HepG2 (cell line): ENCODE measurements around the gene EHD4. TPM values are rescaled to one million over a fixed set of nuclear protein-coding genes. Genes with fewer than 3 reads are reported as not detected.

Experiments used
- ATAC-seq: fragments of 200-7000 bp; cut with Tn5 transposase; 3 replicates; pipeline ENCODE4 v1.9.1; 2020; ENCODE audit warnings: mild to moderate bottlenecking, moderate library complexity
- BruUV-seq: library from RNA; stranded (reverse); fragments of 400-500 nt; replicated peaks from 2 replicates; lab custom pipeline; 2021; lab: Mats Ljungman, UMichigan
- CTCF ChIA-PET: fragments of 300-600 bp; formaldehyde crosslinking; extraction: SDS; loops from one replicate; lab custom pipeline; 2021; ENCODE audit warnings: low total read pairs, inconsistent platforms, low intra/inter-chr PET ratio; lab: Yijun Ruan, JAX
- POLR2A ChIA-PET: fragments of 350-600 bp; sonication (Branson Sonifier 250); formaldehyde crosslinking; loops from one replicate; lab custom pipeline; 2020; ENCODE audit warnings: antibody characterized with exemption, inconsistent platforms; lab: Yijun Ruan, JAX
- DNase-seq: peaks from one replicate; pipeline ENCODE4 v3.0.0-alpha.2; 2015; ENCODE audit warnings: low spot score
- FAIRE-seq: peaks from 3 replicates; lab custom pipeline; 2011; peaks lifted over from hg19 to GRCh38; lab: Jason Lieb, UNC
- H2AFZ ChIP-seq: one replicate; pipeline ENCODE4 v1.6.1; 2011; ENCODE audit warnings: low read length, inconsistent platforms
- H3K27ac ChIP-seq: fragments of 300-600 bp; 3 replicates; pipeline ENCODE4 v1.8.0; 2011; ENCODE audit warnings: mixed run types, mild to moderate bottlenecking, mixed read lengths, low read length, inconsistent platforms; ENCODE audit not compliant: insufficient read depth; ENCODE audit errors: extremely low read length
- H3K27me3 ChIP-seq, 2 experiments: fragments of 200-600 bp in 1 of 2; 2 replicates in 1 of 2; 3 replicates in 1 of 2; pipeline versions ENCODE4 v1.6.0 to v1.8.0; 2011; ENCODE audit warnings: low read length in 2 of 2, mild to moderate bottlenecking in 2 of 2, moderate library complexity in 2 of 2, inconsistent platforms in 1 of 2; ENCODE audit not compliant: insufficient read depth in 2 of 2, control insufficient read depth in 1 of 2
- H3K36me3 ChIP-seq, 2 experiments: fragments of 200-600 bp in 1 of 2; replicated peaks in 1 of 2; 2 replicates in 1 of 2; 3 replicates in 1 of 2; pipeline versions ENCODE4 v1.5.1 to v1.8.0; 2011; ENCODE audit warnings: low read length in 2 of 2, inconsistent platforms in 1 of 2; ENCODE audit not compliant: insufficient read depth in 2 of 2, control insufficient read depth in 1 of 2
- H3K4me1 ChIP-seq: 2 replicates; pipeline ENCODE4 v1.5.1; 2012; ENCODE audit warnings: low read length, inconsistent platforms; ENCODE audit not compliant: insufficient read depth
- H3K4me2 ChIP-seq: 2 replicates; pipeline ENCODE4 v1.6.0; 2011; ENCODE audit warnings: low read depth, low read length, inconsistent platforms
- H3K4me3 ChIP-seq, 3 experiments: fragments of 200-600 bp in 1 of 3; sonication (generic), shearing (Covaris generic) in 1 of 3; replicated peaks in 1 of 3; 2 replicates each; pipeline ENCODE4 v1.5.1; 2011 to 2016; ENCODE audit warnings: low read length in 3 of 3, inconsistent platforms in 2 of 3, low read depth in 2 of 3, mild to moderate bottlenecking in 2 of 3, control low read depth in 1 of 3, mixed read lengths in 1 of 3; ENCODE audit not compliant: insufficient read depth in 1 of 3
- H3K79me2 ChIP-seq: one replicate; pipeline ENCODE4 v1.6.1; 2011; ENCODE audit warnings: low read length, inconsistent platforms; ENCODE audit not compliant: insufficient read depth
- H3K9ac ChIP-seq: 2 replicates; pipeline ENCODE4 v1.6.0; 2011; ENCODE audit warnings: mild to moderate bottlenecking, low read depth, low read length, inconsistent platforms; ENCODE audit not compliant: insufficient read depth
- H3K9me3 ChIP-seq: 2 replicates; pipeline ENCODE4 v1.5.1; 2012; ENCODE audit warnings: mild to moderate bottlenecking, low read length
- H4K20me1 ChIP-seq: 2 replicates; pipeline ENCODE4 v1.6.0; 2011; ENCODE audit warnings: inconsistent platforms, mild to moderate bottlenecking, low read length, moderate library complexity; ENCODE audit not compliant: insufficient read depth
- BRCA1 ChIP-seq: sonication (generic); formaldehyde crosslinking; IDR thresholded peaks from 2 replicates; pipeline ENCODE4 v1.4.0; 2020; ENCODE audit warnings: missing genetic modification reagents
- ELK4 ChIP-seq: sonication (generic); formaldehyde crosslinking; IDR thresholded peaks from 2 replicates; pipeline ENCODE4 v1.9.0; 2021; ENCODE audit warnings: missing genetic modification reagents, borderline replicate concordance
- FOXK1 ChIP-seq: sonication (generic); formaldehyde crosslinking; IDR thresholded peaks from 2 replicates; pipeline ENCODE4 v1.4.0; 2020; ENCODE audit warnings: low read depth, missing genetic modification reagents, borderline replicate concordance
- KAT7 ChIP-seq: IDR thresholded peaks from 2 replicates; pipeline ENCODE4 v1.6.1; 2018; ENCODE audit warnings: borderline replicate concordance, missing compliant biosample characterization
- KDM1A ChIP-seq: IDR thresholded peaks from 2 replicates; pipeline ENCODE4 v1.6.1; 2016; ENCODE audit warnings: missing compliant biosample characterization
- KLF16 ChIP-seq, 2 experiments: sonication (generic) in 1 of 2; formaldehyde crosslinking in 1 of 2; IDR thresholded peaks; 2 replicates each; pipeline versions ENCODE4 v1.6.1 to v1.8.0; 2016 to 2023; ENCODE audit warnings: missing genetic modification reagents in 2 of 2, missing compliant biosample characterization in 1 of 2
- MTERF4 ChIP-seq: sonication (generic); formaldehyde crosslinking; IDR thresholded peaks from 2 replicates; pipeline ENCODE4 v1.8.0; 2023; ENCODE audit warnings: mild to moderate bottlenecking, missing genetic modification reagents
- MYNN ChIP-seq: sonication (generic); formaldehyde crosslinking; IDR thresholded peaks from 2 replicates; pipeline ENCODE4 v1.4.0; 2020; ENCODE audit warnings: mild to moderate bottlenecking, low read depth, missing genetic modification reagents
- PHF8 ChIP-seq: sonication (generic); formaldehyde crosslinking; IDR thresholded peaks from 2 replicates; pipeline ENCODE4 v1.5.0; 2020; ENCODE audit warnings: missing genetic modification reagents
- PRPF4 ChIP-seq: fragments of 200-400 bp; formaldehyde crosslinking; IDR thresholded peaks from 2 replicates; pipeline ENCODE4 v1.6.1; 2016; ENCODE audit warnings: low read length, low read depth; ENCODE audit not compliant: poor library complexity, severe bottlenecking
- SRY ChIP-seq: sonication (generic); formaldehyde crosslinking; IDR thresholded peaks from 2 replicates; pipeline ENCODE4 v1.8.0; 2022; ENCODE audit warnings: mild to moderate bottlenecking, missing genetic modification reagents
- ZBTB20 ChIP-seq: sonication (generic); formaldehyde crosslinking; IDR thresholded peaks from 2 replicates; pipeline ENCODE4 v1.8.1; 2023; ENCODE audit warnings: missing genetic modification reagents, low read depth, mild to moderate bottlenecking, borderline replicate concordance
- ZNF460 ChIP-seq: sonication (generic); formaldehyde crosslinking; IDR thresholded peaks from 2 replicates; pipeline ENCODE4 v1.5.1; 2020; ENCODE audit warnings: missing genetic modification reagents, mild to moderate bottlenecking, borderline replicate concordance
- ZNF503 ChIP-seq: sonication (generic); formaldehyde crosslinking; IDR thresholded peaks from 2 replicates; pipeline ENCODE4 v1.4.0; 2020; ENCODE audit warnings: missing genetic modification reagents
- ZNF580 ChIP-seq: IDR thresholded peaks from 2 replicates; pipeline ENCODE4 v1.6.1; 2016; ENCODE audit warnings: low read depth, borderline replicate concordance
- ZZZ3 ChIP-seq: sonication (generic); formaldehyde crosslinking; IDR thresholded peaks from 2 replicates; pipeline ENCODE4 v1.4.0; 2020; ENCODE audit warnings: missing genetic modification reagents, mild to moderate bottlenecking, borderline replicate concordance
- WGBS: methylation state at CpG from one replicate; pipeline ENCODE4 v1.1.6; 2017; ENCODE audit warnings: low lambda C conversion rate; 5-methylcytosine and 5-hydroxymethylcytosine counted together
- in situ Hi-C: cut with HindIII; loops from 2 replicates; pipeline ENCODE4 v1.10.0; 2017; ENCODE audit warnings: low pct_unique_long_range_greater_than_20kb; ENCODE audit not compliant: extremely low pct_ligation_motif_present
- intact Hi-C: fragments of 100-400 bp; cut with micrococcal nuclease; formaldehyde crosslinking; loops from one replicate; pipeline ENCODE4 v1.10.0; 2022; ENCODE audit not compliant: unreplicated experiment
- polyA plus RNA-seq, 8 experiments: library from polyadenylated mRNA; depleted of rRNA in 3 of 8; stranded (reverse) in 7 of 8; unstranded in 1 of 8; fragments of >200 nt; fragmentation: Illumina TruSeq in 4 of 8; extraction: Trizol in 4 of 8; gene quantifications; 2 replicates each; pipeline versions ENCODE4 v1.2.1 to v1.2.3, GENCODE V29; 2011 to 2016; ENCODE audit warnings: low read depth in 4 of 8, missing spikeins in 1 of 8, mixed read lengths in 1 of 8; ENCODE audit not compliant: insufficient read depth in 1 of 8
- total RNA-seq, 5 experiments: library from RNA; depleted of rRNA; stranded (reverse); fragments of >200 nt; fragmentation: Illumina TruSeq; extraction: Trizol; gene quantifications; 2 replicates each; pipeline ENCODE4 v1.2.3, GENCODE V29; 2016; ENCODE audit warnings: low read depth in 1 of 5
- TF ChIP-seq, protein P1 (sequence below): sonication (generic); formaldehyde crosslinking; IDR thresholded peaks from 2 replicates; pipeline ENCODE4 v1.4.0; 2020; ENCODE audit warnings: missing genetic modification reagents
- TF ChIP-seq, protein P2 (sequence below): fragments of 450-650 bp; IDR thresholded peaks from 2 replicates; pipeline ENCODE4 v1.6.1; 2016

The EHD4 gene
- total and polyA plus RNA-seq, 2 of the 13 experiments (the other 11 are each of a cell fraction or from before 2014, with no cell fraction given) = 3.1 to 4.8 TPM

DNA sequence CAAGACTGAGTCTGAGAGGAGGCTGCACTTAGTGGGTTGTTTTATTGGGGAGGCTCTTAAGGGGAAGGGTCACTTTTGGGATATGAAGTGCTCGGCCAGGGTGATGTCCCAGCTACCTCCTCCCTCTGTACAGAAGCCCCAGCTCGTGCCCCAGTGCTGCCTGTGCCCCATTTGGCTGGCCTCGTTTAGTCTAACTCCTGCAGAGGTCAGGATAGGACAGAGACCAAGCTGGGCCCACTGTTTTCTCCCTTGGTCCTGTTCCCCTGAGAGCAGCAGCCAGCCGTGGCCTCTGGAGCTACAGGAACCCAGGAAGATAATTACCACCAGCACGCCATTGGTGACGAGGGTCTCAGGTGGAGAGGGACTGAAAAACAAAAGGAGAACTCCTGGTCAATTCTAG, 30.0 kb upstream of the EHD4 start:
- H2AFZ ChIP-seq = no peak overlapping the region
- no peak overlapping the region for H3K27ac ChIP-seq
- 21% methylated on average over 4 of the region's 6 CpGs for WGBS
- peaks cover 6% of the 10 kb centered on the region; the same call in 1 of the 2 replicates for H3K4me1 ChIP-seq
- no peak overlapping the region for H3K4me2 ChIP-seq
- no peaks in the 10 kb centered on the region for H3K36me3 ChIP-seq
- POLR2A ChIA-PET = no interaction called here
- no peak; the same call in 2 of the 3 replicates for ATAC-seq
- no TSS peak for BruUV-seq
- no peaks in the 10 kb centered on the region for H3K79me2 ChIP-seq
- no peak for FAIRE-seq
- CTCF ChIA-PET = no interaction called here
- H3K9me3 ChIP-seq = no peaks in the 10 kb centered on the region
- no peak overlapping the region for H3K4me3 ChIP-seq
- in situ Hi-C loops (no loop called here), intact Hi-C loops (no loop called here)
- DNase-seq = no peak
- H3K27me3 ChIP-seq = peaks cover 3 to 38% of the 10 kb centered on the region in 2 experiments; a peak in 4 of 5 replicates
- no peak overlapping the region for H3K9ac ChIP-seq
- no peaks in the 10 kb centered on the region for H4K20me1 ChIP-seq
- TF ChIP-seq, protein P1, sequence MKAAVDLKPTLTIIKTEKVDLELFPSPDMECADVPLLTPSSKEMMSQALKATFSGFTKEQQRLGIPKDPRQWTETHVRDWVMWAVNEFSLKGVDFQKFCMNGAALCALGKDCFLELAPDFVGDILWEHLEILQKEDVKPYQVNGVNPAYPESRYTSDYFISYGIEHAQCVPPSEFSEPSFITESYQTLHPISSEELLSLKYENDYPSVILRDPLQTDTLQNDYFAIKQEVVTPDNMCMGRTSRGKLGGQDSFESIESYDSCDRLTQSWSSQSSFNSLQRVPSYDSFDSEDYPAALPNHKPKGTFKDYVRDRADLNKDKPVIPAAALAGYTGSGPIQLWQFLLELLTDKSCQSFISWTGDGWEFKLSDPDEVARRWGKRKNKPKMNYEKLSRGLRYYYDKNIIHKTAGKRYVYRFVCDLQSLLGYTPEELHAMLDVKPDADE (CRISPR knock-in tag) = no peak
- no peak for TF ChIP-seq ELK4 (CRISPR knock-in tag)
- no peak for TF ChIP-seq SRY (CRISPR knock-in tag)
- no peak for TF ChIP-seq FOXK1
- no peak for TF ChIP-seq ZNF503 (CRISPR knock-in tag)
- no peak for TF ChIP-seq ZBTB20
- no peak for TF ChIP-seq KDM1A (CRISPR knock-in tag)
- no peak for TF ChIP-seq PRPF4
- no peak for TF ChIP-seq ZZZ3 (CRISPR knock-in tag)
- TF ChIP-seq KLF16 (CRISPR knock-in tag; IDR thresholded peaks at IDR 0.05) = no peak
- TF ChIP-seq MTERF4 (CRISPR knock-in tag) = no peak
- TF ChIP-seq, protein P2, sequence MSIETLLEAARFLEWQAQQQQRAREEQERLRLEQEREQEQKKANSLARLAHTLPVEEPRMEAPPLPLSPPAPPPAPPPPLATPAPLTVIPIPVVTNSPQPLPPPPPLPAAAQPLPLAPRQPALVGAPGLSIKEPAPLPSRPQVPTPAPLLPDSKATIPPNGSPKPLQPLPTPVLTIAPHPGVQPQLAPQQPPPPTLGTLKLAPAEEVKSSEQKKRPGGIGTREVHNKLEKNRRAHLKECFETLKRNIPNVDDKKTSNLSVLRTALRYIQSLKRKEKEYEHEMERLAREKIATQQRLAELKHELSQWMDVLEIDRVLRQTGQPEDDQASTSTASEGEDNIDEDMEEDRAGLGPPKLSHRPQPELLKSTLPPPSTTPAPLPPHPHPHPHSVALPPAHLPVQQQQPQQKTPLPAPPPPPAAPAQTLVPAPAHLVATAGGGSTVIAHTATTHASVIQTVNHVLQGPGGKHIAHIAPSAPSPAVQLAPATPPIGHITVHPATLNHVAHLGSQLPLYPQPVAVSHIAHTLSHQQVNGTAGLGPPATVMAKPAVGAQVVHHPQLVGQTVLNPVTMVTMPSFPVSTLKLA = no peak
- TF ChIP-seq PHF8 (CRISPR knock-in tag) = no peak
- TF ChIP-seq BRCA1 (CRISPR knock-in tag) = no peak
- no peak for TF ChIP-seq MYNN (CRISPR knock-in tag)
- TF ChIP-seq ZNF460 (CRISPR knock-in tag) = no peak
- no peak for TF ChIP-seq ZNF580 (CRISPR knock-in tag)
- TF ChIP-seq KAT7 (CRISPR knock-in tag) = no peak
